Measurements from ENCODE around the gene KIDINS220.
A peak's percentile ranks its signal among the peaks of the same experiment; 100 is the strongest.

GRCh38 chr2:8693157-8693821 is 144.1 kb downstream of the KIDINS220 start:
- TF ChIP-seq RXRA (IDR thresholded peaks at IDR 0.05): no peak
- TF ChIP-seq TAF1 (conservative IDR thresholded peaks at IDR 0.05): no peak
- no peak for TF ChIP-seq JUND (IDR thresholded peaks at IDR 0.05)
- no peak for TF ChIP-seq YY1 (IDR thresholded peaks at IDR 0.05)
- TF ChIP-seq RAD21 (IDR thresholded peaks at IDR 0.05): peak; percentile 26 to 56
- TF ChIP-seq EGR1 (IDR thresholded peaks at IDR 0.05; ENCODE audit: low read depth in 2 of 2): no peak
- TF ChIP-seq, protein P1, sequence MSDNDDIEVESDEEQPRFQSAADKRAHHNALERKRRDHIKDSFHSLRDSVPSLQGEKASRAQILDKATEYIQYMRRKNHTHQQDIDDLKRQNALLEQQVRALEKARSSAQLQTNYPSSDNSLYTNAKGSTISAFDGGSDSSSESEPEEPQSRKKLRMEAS (IDR thresholded peaks at IDR 0.05): no peak
